GM10266 (cell line): Measurements from ENCODE around the gene FADD.
A peak's percentile ranks its signal among the peaks of the same experiment; 100 is the strongest.

Experiments used
- DNase-seq: peaks from one replicate; pipeline ENCODE4 v3.0.0; 2012; ENCODE audit errors: extremely low spot score
- TF ChIP-seq, protein P1 (sequence below): IDR thresholded peaks from 2 replicates; pipeline ENCODE4 v1.5.1; 2012; ENCODE audit warnings: mild to moderate bottlenecking, low read depth; ENCODE audit not compliant: control insufficient read depth, insufficient read depth; ENCODE audit errors: missing control alignments

The FADD gene

DNA sequence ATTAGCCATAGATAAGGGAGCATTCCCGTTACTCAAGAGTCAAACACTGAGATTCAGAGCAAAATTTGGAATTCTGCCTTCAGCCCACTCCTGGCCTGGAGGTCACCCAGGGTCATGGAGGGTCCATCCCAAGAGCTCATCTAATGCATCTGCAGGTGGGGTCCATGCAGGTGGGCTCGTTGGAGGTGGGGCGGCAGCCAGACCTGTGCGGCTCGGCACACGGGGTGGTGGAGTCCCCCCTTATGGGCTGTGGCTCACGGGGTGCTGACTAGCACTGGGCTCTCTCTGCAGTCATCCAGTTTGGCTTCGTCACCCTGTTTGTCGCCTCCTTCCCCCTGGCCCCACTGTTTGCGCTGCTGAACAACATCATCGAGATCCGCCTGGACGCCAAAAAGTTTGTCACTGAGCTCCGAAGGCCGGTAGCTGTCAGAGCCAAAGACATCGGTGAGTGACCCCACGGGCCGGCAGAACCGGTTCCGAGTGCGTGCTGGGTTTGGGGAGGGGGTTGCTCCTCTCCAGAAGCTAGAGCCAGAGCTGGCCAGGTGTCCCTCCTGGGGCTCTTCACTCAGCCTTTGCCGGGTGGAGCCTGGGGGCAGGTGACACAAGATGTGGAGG is 32.4 kb upstream of the FADD start:
- TF ChIP-seq, protein P1, sequence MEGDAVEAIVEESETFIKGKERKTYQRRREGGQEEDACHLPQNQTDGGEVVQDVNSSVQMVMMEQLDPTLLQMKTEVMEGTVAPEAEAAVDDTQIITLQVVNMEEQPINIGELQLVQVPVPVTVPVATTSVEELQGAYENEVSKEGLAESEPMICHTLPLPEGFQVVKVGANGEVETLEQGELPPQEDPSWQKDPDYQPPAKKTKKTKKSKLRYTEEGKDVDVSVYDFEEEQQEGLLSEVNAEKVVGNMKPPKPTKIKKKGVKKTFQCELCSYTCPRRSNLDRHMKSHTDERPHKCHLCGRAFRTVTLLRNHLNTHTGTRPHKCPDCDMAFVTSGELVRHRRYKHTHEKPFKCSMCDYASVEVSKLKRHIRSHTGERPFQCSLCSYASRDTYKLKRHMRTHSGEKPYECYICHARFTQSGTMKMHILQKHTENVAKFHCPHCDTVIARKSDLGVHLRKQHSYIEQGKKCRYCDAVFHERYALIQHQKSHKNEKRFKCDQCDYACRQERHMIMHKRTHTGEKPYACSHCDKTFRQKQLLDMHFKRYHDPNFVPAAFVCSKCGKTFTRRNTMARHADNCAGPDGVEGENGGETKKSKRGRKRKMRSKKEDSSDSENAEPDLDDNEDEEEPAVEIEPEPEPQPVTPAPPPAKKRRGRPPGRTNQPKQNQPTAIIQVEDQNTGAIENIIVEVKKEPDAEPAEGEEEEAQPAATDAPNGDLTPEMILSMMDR, result no peak
- DNase-seq, result no peak

DNA sequence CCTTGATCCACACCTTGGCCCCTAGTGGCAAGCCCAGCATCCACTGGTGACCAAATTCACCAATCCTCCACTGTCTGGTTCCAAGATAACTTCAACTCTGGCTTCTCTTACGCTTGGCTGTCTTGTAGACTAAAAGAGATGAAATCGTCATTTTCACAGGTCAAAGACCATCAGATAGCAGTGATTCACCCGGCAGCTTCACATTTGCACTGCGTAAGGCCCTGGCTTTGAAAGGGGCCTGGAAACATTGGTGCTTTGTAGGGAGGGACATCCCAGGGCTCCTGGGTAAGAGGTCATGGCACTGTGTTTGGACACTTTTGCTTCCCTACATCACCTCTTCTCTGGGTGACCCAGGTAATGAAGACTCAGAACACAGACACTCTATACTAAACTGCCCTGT is 30.1 kb upstream of the FADD start:
- DNase-seq, result no peak
- TF ChIP-seq, protein P1, result no peak

DNA sequence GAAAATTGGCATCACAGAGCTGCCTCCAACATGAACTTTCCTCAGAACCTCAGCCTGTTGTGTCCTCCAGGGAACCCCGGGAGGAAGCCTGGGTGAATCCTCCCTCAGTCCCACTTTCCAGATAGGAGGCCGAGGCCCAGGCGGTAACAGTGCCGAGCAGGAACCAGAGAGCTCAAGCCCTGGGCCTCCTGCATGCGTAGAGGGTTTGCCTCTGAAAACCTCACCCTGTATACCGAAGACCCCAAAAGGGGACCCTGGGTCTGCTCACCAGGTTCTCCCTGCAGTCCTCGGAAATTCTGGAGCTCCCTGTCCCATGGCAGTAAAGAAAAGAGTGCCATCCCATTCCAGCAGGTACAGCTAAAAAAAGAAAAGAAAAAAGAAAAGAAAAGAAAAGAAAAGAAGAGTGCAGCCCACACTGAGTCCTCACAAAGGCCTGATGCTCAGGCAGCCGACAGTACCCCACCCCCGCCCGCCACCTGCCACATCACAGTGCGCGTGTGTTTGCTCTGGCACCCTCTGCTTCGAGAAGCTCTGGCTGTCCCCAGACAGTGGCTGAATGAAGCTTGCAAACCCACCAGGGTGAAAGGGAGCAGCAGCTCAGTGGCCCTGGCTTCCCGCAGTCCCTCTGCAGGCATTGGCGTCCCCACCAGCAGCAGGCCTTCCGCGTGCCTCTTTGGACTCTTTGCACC is 28.4 kb upstream of the FADD start:
- TF ChIP-seq, protein P1, result no peak
- no peak for DNase-seq

DNA sequence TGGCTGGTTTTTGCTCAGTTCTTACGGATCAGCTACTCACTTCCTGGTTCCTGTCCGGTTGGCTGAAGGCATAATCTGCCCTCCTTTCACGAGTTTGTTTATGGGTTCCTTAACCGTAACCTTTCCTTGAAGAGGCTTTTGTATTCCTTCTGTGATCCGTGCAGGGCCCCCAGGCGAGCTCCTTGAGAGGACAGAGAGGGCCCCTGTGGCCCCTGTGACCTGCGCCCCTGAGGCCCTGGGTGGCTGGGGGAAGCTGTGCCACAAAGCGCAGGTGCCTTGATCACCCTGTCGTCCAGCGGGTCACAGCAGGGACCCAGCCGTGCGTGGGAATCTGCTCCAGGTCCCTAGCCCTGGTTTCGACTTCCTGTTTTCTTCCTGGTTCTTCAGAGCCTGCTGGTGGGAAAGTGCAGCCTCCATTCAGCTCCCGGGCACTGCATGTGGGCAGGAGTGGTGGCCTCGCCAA is 27.8 kb upstream of the FADD start:
- TF ChIP-seq, protein P1, result no peak
- no peak for DNase-seq

DNA sequence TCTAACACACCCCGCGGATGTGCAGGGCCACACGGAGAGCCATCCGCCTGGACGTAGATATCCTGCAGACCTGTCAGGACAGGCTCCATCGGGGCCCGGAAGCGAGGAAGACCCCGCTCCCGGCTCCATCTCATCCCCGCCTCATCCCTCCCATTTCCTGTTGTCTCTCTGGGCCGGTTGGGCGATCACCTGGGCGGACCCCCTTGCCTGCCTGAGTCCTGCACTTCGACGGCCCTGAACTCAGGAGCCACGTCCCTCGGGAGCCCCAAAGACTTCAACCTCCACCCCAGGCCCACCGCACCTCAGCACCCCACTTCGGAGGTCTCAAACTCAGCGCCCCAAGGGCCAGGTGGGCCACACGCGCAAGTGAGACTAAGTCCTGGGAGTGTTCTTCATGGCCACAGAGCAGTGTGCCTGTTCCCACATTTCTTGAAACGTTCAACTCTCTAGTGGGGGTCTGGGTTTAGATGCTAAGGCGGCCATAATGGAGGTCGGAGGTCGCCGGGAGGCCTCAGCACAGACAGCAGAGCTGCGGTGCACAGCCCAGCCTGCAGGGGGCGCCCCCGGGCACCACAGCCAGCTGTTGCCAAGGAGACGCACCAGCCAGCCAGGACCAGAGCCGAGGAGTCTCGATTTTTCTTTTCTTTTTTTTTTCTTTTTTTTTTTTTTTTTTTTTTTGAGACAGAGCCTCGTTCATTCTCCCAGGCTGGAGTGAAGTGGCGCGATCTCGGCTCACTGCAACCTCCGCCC is 26.0 kb upstream of the FADD start:
- TF ChIP-seq, protein P1, result peak; percentile 61
- DNase-seq, result peak; percentile 78

DNA sequence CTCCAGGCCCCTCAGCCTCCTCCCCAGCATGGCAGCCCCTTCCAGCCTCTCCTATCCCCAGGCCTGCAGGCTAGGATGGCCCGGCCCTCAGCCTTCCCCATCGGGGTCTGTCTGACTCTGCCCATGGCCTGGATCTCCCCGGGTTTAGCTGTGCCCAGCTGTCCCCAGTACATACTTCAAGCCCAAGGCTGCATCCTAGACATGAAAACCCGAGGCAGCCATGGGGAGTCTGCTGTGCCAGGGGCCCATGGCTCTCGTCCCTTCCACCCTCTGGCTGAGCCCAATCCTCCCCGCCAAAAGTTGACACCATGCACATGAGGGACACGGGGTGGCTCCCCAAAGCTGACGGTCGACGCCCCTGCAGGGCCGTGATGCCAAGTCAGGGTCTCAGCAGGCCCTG is 22.2 kb upstream of the FADD start:
- TF ChIP-seq, protein P1, result no peak
- DNase-seq, result no peak
